MM.1S (cell line): ENCODE data around the gene GAS7.

Experiments
- DNase-seq: peaks from one replicate; pipeline ENCODE4 v3.0.0-alpha.2; 2015
- H2AFZ ChIP-seq: fragments of 300-600 bp; sonication (generic); 2 replicates; pipeline ENCODE4 v1.6.0; 2016; ENCODE audit warnings: antibody characterized with exemption, low read length
- H3F3A ChIP-seq: fragments of 300-600 bp; sonication (generic); 2 replicates; pipeline ENCODE4 v1.6.1; 2016; ENCODE audit warnings: mild to moderate bottlenecking, antibody characterized with exemption, low read length, moderate library complexity, mixed read lengths; ENCODE audit not compliant: insufficient read depth
- H3K27ac ChIP-seq: fragments of 300-600 bp; sonication (generic); 2 replicates; pipeline ENCODE4 v1.5.1; 2016; ENCODE audit warnings: mild to moderate bottlenecking, low read length
- H3K27me3 ChIP-seq: fragments of 300-600 bp; sonication (generic); replicated peaks from 2 replicates; pipeline ENCODE4 v1.6.0; 2016; ENCODE audit warnings: low read length; ENCODE audit not compliant: insufficient read depth
- H3K36me3 ChIP-seq: fragments of 300-600 bp; sonication (generic); replicated peaks from 2 replicates; pipeline ENCODE4 v1.6.1; 2016; ENCODE audit warnings: mild to moderate bottlenecking, low read length, mixed read lengths; ENCODE audit not compliant: insufficient read depth
- H3K4me1 ChIP-seq: fragments of 300-600 bp; sonication (generic); 2 replicates; pipeline ENCODE4 v1.6.1; 2016; ENCODE audit warnings: low read length, mixed read lengths
- H3K4me2 ChIP-seq: fragments of 300-600 bp; sonication (generic); 2 replicates; pipeline ENCODE4 v1.6.0; 2016; ENCODE audit warnings: low read depth, low read length
- H3K4me3 ChIP-seq: fragments of 300-600 bp; sonication (generic); 2 replicates; pipeline ENCODE4 v1.5.1; 2016; ENCODE audit warnings: low read length, mixed read lengths
- H3K79me2 ChIP-seq: fragments of 300-600 bp; sonication (generic); 2 replicates; pipeline ENCODE4 v1.6.1; 2016; ENCODE audit warnings: mixed run types, low read length, mixed read lengths
- H3K9ac ChIP-seq: fragments of 300-600 bp; sonication (generic); 2 replicates; pipeline ENCODE4 v1.6.1; 2016; ENCODE audit warnings: low read length, mixed read lengths
- H3K9me2 ChIP-seq: fragments of 300-600 bp; sonication (generic); replicated peaks from 2 replicates; pipeline ENCODE4 v1.6.1; 2016; ENCODE audit warnings: mild to moderate bottlenecking, low read length, mixed read lengths; ENCODE audit not compliant: insufficient read depth
- H3K9me3 ChIP-seq: fragments of 300-600 bp; sonication (generic); replicated peaks from 2 replicates; pipeline ENCODE4 v1.6.1; 2016; ENCODE audit warnings: mild to moderate bottlenecking, low read length, mixed read lengths; ENCODE audit not compliant: insufficient read depth
- H4K20me1 ChIP-seq: fragments of 300-600 bp; sonication (generic); 2 replicates; pipeline ENCODE4 v1.6.1; 2016; ENCODE audit warnings: mild to moderate bottlenecking, low read length, moderate library complexity, mixed read lengths; ENCODE audit not compliant: insufficient read depth
- EZH2 ChIP-seq: fragments of 300-600 bp; sonication (generic); optimal IDR thresholded peaks from 2 replicates; pipeline ENCODE3; 2017; ENCODE audit warnings: low read depth, mild to moderate bottlenecking, antibody characterized with exemption, low read length, mixed read lengths
- EZH2phosphoT487 ChIP-seq: fragments of 300-600 bp; sonication (generic); IDR thresholded peaks from 2 replicates; pipeline ENCODE4 v1.6.1; 2018; ENCODE audit warnings: antibody characterized with exemption, low read length
- TF ChIP-seq, protein P1 (sequence below): fragments of 300-600 bp; sonication (generic); IDR thresholded peaks from 2 replicates; pipeline ENCODE4 v1.5.1; 2016; ENCODE audit warnings: antibody characterized with exemption, low read length, mixed read lengths

The GAS7 gene

DNA sequence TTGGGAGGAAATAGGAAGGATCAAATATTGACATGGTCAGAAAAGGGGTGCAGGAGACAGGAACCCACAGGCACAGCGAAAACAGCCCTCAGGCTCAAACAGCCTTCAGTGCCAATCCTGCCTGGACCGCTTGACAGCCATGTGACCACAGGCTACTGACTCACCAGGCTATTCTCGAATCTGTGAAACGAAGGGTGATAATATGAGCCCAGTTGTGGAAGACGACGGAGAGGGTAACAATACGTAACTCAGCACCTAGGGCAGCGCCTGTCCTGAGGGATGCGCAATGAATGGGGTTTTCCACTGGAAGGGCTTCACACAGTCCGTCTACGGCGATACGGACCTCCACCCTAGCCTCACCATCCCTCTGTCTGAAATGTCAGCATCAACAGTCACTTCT lies 176.0 kb downstream of the GAS7 start:
- Histone ChIP-seq H3K9me2 (no peaks in the 10 kb centered on the region), H3K36me3 (no peaks in the 10 kb centered on the region), H3K27ac (no peak overlapping the region), H3K9me3 (no peaks in the 10 kb centered on the region), H3K4me3 (no peak overlapping the region), H3K9ac (no peak overlapping the region), H3K79me2 (no peaks in the 10 kb centered on the region), H3K4me1 (no peaks in the 10 kb centered on the region), H3K4me2 (no peak overlapping the region), H2AFZ (no peak overlapping the region), H4K20me1 (no peaks in the 10 kb centered on the region), H3K27me3 (peaks cover 3% of the 10 kb centered on the region; the same call in 1 of the 2 replicates), H3F3A (no peaks in the 10 kb centered on the region)
- DNase-seq = no peak
- TF ChIP-seq, protein P1, sequence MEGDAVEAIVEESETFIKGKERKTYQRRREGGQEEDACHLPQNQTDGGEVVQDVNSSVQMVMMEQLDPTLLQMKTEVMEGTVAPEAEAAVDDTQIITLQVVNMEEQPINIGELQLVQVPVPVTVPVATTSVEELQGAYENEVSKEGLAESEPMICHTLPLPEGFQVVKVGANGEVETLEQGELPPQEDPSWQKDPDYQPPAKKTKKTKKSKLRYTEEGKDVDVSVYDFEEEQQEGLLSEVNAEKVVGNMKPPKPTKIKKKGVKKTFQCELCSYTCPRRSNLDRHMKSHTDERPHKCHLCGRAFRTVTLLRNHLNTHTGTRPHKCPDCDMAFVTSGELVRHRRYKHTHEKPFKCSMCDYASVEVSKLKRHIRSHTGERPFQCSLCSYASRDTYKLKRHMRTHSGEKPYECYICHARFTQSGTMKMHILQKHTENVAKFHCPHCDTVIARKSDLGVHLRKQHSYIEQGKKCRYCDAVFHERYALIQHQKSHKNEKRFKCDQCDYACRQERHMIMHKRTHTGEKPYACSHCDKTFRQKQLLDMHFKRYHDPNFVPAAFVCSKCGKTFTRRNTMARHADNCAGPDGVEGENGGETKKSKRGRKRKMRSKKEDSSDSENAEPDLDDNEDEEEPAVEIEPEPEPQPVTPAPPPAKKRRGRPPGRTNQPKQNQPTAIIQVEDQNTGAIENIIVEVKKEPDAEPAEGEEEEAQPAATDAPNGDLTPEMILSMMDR = no peak
- TF ChIP-seq EZH2phosphoT487 = no peak
- TF ChIP-seq EZH2 = no peak

DNA sequence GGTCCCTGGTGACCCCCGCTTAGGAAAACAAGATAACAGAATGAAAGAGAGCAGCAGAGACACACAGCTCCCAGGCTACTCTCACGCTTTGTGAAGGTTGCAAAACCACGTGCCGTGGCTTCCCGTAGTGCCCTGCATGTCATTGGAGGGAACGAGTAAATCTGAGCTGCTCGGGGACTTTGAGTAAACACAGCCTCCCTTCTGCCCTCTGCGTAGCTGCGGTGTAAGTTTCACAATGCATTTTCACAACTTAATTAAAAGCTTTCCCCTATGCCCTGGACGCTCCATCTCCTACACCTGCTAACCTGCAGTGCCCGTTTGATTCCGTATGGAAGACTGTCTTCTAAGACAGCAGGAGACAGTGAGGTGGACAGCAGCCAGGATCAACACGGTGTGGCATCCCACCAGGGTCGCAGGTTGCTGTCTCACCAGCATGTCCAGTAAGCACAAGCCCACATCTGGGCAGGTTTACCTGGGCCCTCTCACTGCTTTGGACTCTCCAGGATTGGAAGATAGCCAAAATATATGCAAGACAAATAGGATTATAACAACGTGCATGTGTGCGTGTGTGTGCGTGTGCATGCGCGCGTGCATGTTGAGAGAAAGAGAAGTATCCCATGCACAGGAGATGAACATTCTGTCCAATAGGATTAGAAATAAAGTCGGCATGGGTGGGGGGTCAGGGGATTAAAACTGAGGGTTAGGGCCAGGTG lies 177.0 kb downstream of the GAS7 start:
- no peak overlapping the region for H3K27ac ChIP-seq
- no peak for TF ChIP-seq EZH2
- TF ChIP-seq, protein P1 = no peak
- TF ChIP-seq EZH2phosphoT487 = no peak
- H3K4me2 ChIP-seq = peak overlapping the region; percentile 7; the same call in 1 of the 2 replicates
- H3K36me3 ChIP-seq = no peaks in the 10 kb centered on the region
- H3K9ac ChIP-seq = no peak overlapping the region
- no peaks in the 10 kb centered on the region for H3K4me1 ChIP-seq
- no peak overlapping the region for H3K4me3 ChIP-seq
- peak; percentile 30 for DNase-seq
- H3K9me3 ChIP-seq = no peaks in the 10 kb centered on the region
- H4K20me1 ChIP-seq = no peaks in the 10 kb centered on the region
- H3K9me2 ChIP-seq = no peaks in the 10 kb centered on the region
- no peaks in the 10 kb centered on the region; the same call in 1 of the 2 replicates for H3K27me3 ChIP-seq
- no peaks in the 10 kb centered on the region for H3K79me2 ChIP-seq
- H2AFZ ChIP-seq = no peak overlapping the region
- no peaks in the 10 kb centered on the region for H3F3A ChIP-seq

DNA sequence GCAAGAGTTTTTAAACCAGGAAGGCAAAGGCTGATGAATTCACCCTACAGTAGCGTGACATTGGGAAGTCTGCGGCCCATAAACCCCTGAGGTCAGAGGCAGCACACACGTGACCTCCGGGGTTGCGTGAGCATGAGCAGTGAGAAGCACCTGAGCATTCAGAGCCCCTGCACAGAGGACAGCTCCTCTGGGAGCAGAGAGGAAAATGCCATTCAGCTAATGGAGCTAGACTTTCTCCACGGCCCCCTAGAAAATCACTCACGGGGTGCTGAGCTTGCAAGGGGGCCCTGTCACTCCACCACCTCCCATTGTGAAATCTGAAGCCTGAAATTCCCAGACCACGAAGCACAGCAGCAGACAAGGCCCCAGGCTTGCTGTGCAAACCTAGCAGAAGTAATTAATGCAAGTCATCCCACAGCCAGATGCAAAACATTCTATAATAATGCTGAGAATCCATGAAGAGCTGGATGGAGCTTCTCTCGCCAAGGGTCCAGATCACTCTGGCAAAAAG lies 178.4 kb downstream of the GAS7 start:
- no peaks in the 10 kb centered on the region; the same call in 1 of the 2 replicates for H3K27me3 ChIP-seq
- H3K4me1 ChIP-seq = no peaks in the 10 kb centered on the region
- no peaks in the 10 kb centered on the region for H3K9me2 ChIP-seq
- H3K9me3 ChIP-seq = no peaks in the 10 kb centered on the region
- H3K4me3 ChIP-seq = peak overlapping the region; percentile 20; the same call in 1 of the 2 replicates
- DNase-seq = no peak
- TF ChIP-seq EZH2phosphoT487 (no peak), EZH2 (no peak)
- TF ChIP-seq, protein P1 = no peak
- H3K4me2 ChIP-seq = no peak overlapping the region
- no peaks in the 10 kb centered on the region for H3F3A ChIP-seq
- no peaks in the 10 kb centered on the region for H3K36me3 ChIP-seq
- H3K79me2 ChIP-seq = no peaks in the 10 kb centered on the region
- no peak overlapping the region for H3K27ac ChIP-seq
- no peak overlapping the region for H2AFZ ChIP-seq
- no peaks in the 10 kb centered on the region for H4K20me1 ChIP-seq
- H3K9ac ChIP-seq = no peak overlapping the region; the same call in 1 of the 2 replicates
